HepG2 (cell line): ENCODE measurements around the gene FUT1. TPM values are rescaled to one million over a fixed set of nuclear protein-coding genes. Genes with fewer than 3 reads are reported as not detected.

Experiments
- CEBPB ChIP-seq: IDR thresholded peaks from 2 replicates; pipeline ENCODE4 v1.6.1; 2011; ENCODE audit warnings: low read depth, low read length, improper control_type of control experiment, borderline replicate concordance
- FLYWCH1 ChIP-seq: sonication (generic); formaldehyde crosslinking; IDR thresholded peaks from 2 replicates; pipeline ENCODE4 v1.8.1; 2023; ENCODE audit warnings: mild to moderate bottlenecking, missing genetic modification reagents
- IRF2 ChIP-seq: IDR thresholded peaks from 2 replicates; pipeline ENCODE4 v1.6.1; 2018; ENCODE audit warnings: missing genetic modification reagents, missing compliant biosample characterization
- KDM4B ChIP-seq: sonication (generic); formaldehyde crosslinking; IDR thresholded peaks from 2 replicates; pipeline ENCODE4 v1.4.0; 2020; ENCODE audit warnings: missing genetic modification reagents
- RNF2 ChIP-seq: fragments of 450-650 bp; conservative IDR thresholded peaks from 2 replicates; pipeline ENCODE4 v1.6.1; 2016; ENCODE audit warnings: low read depth
- TARDBP ChIP-seq: sonication (generic); formaldehyde crosslinking; IDR thresholded peaks from 2 replicates; pipeline ENCODE4 v1.8.0; 2022; ENCODE audit warnings: mild to moderate bottlenecking, missing genetic modification reagents
- TSC22D2 ChIP-seq: sonication (generic); formaldehyde crosslinking; IDR thresholded peaks from 2 replicates; pipeline ENCODE4 v1.5.1; 2020; ENCODE audit warnings: missing genetic modification reagents, mild to moderate bottlenecking, borderline replicate concordance
- ZNF614 ChIP-seq: IDR thresholded peaks from 2 replicates; pipeline ENCODE4 v1.6.1; 2018; ENCODE audit warnings: missing biosample characterization, missing genetic modification reagents, inconsistent platforms, borderline replicate concordance
- ZNF616 ChIP-seq: sonication (generic); formaldehyde crosslinking; IDR thresholded peaks from 2 replicates; pipeline ENCODE4 v1.5.0; 2020; ENCODE audit warnings: low read depth, mild to moderate bottlenecking, missing genetic modification reagents
- ZNF652 ChIP-seq: IDR thresholded peaks from 2 replicates; pipeline ENCODE4 v1.6.1; 2016; ENCODE audit warnings: low read depth, borderline replicate concordance
- polyA plus RNA-seq, 8 experiments: library from polyadenylated mRNA; depleted of rRNA in 3 of 8; stranded (reverse) in 7 of 8; unstranded in 1 of 8; fragments of >200 nt; fragmentation: Illumina TruSeq in 4 of 8; extraction: Trizol in 4 of 8; gene quantifications; 2 replicates each; pipeline versions ENCODE4 v1.2.1 to v1.2.3, GENCODE V29; 2011 to 2016; ENCODE audit warnings: low read depth in 4 of 8, missing spikeins in 1 of 8, mixed read lengths in 1 of 8; ENCODE audit not compliant: insufficient read depth in 1 of 8
- total RNA-seq, 5 experiments: library from RNA; depleted of rRNA; stranded (reverse); fragments of >200 nt; fragmentation: Illumina TruSeq; extraction: Trizol; gene quantifications; 2 replicates each; pipeline ENCODE4 v1.2.3, GENCODE V29; 2016; ENCODE audit warnings: low read depth in 1 of 5
- TF ChIP-seq, protein P1 (sequence below): IDR thresholded peaks from 2 replicates; pipeline ENCODE4 v1.6.1; 2012; ENCODE audit warnings: inconsistent platforms
- TF ChIP-seq, protein P2 (sequence below): sonication (generic); formaldehyde crosslinking; IDR thresholded peaks from 2 replicates; pipeline ENCODE4 v1.5.1; 2020; ENCODE audit warnings: missing genetic modification reagents, mild to moderate bottlenecking, borderline replicate concordance
- TF ChIP-seq, protein P3 (sequence below): sonication (generic); formaldehyde crosslinking; IDR thresholded peaks from 2 replicates; pipeline ENCODE4 v1.4.0; 2020; ENCODE audit warnings: missing genetic modification reagents
- TF ChIP-seq, protein P4 (sequence below): sonication (generic); formaldehyde crosslinking; IDR thresholded peaks from 2 replicates; pipeline ENCODE4 v1.5.0; 2020; ENCODE audit warnings: mild to moderate bottlenecking, missing genetic modification reagents, borderline replicate concordance
- TF ChIP-seq, protein P5 (sequence below): sonication (generic); formaldehyde crosslinking; IDR thresholded peaks from 2 replicates; pipeline ENCODE4 v1.8.1; 2022; ENCODE audit warnings: low read depth, mild to moderate bottlenecking, missing genetic modification reagents

Gene FUT1
- total and polyA plus RNA-seq, 2 of the 13 experiments (the other 11 are each of a cell fraction or from before 2014, with no cell fraction given), result 0.07 to 1.1 TPM

DNA sequence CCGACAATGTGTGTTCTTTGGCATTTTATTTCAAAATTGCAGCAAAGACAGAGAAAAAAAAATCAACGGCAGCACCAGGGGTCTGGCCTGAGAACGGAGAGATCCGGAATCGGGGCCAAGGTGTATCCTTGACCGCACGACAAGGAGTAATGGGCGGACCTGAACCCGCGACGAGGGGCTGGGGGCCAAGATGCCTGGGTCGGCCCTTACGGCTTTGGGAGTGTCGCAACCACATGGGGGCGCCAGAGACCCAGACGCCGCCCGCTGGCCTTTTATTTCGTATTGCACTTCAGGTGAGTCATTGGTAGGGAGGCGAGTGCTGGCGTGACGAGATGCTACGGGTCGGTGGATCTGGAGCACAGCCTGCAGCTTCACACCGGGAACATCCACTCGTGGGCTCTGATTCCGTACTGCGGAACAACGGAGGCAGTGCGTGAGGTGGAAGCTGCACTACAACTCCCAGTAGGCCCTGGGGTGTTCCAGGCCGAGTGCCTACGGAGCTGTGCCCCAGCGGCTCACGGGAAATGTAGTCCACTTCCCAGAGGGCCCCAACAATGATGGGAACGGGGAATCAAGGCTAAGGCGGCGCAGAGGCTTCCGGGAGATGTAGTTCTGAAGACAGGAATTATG lies 42.7 kb upstream of the FUT1 start (continued):
- TF ChIP-seq CEBPB (peak; percentile 80), TSC22D2 (CRISPR knock-in tag) (no peak), TARDBP (0 out of 2 replicates have a peak, but pooled peaks have one; percentile 14), ZNF616 (CRISPR knock-in tag) (no peak), ZNF652 (CRISPR knock-in tag) (no peak), KDM4B (CRISPR knock-in tag) (no peak), ZNF614 (no peak), RNF2 (0 out of 2 replicates have a peak, but pooled peaks have one; percentile 32), FLYWCH1 (CRISPR knock-in tag) (no peak), IRF2 (CRISPR knock-in tag) (peak; percentile 83)
- TF ChIP-seq, protein P1, sequence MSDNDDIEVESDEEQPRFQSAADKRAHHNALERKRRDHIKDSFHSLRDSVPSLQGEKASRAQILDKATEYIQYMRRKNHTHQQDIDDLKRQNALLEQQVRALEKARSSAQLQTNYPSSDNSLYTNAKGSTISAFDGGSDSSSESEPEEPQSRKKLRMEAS, result peak; percentile 10; the same call in 1 of the 2 replicates
- TF ChIP-seq, protein P2, sequence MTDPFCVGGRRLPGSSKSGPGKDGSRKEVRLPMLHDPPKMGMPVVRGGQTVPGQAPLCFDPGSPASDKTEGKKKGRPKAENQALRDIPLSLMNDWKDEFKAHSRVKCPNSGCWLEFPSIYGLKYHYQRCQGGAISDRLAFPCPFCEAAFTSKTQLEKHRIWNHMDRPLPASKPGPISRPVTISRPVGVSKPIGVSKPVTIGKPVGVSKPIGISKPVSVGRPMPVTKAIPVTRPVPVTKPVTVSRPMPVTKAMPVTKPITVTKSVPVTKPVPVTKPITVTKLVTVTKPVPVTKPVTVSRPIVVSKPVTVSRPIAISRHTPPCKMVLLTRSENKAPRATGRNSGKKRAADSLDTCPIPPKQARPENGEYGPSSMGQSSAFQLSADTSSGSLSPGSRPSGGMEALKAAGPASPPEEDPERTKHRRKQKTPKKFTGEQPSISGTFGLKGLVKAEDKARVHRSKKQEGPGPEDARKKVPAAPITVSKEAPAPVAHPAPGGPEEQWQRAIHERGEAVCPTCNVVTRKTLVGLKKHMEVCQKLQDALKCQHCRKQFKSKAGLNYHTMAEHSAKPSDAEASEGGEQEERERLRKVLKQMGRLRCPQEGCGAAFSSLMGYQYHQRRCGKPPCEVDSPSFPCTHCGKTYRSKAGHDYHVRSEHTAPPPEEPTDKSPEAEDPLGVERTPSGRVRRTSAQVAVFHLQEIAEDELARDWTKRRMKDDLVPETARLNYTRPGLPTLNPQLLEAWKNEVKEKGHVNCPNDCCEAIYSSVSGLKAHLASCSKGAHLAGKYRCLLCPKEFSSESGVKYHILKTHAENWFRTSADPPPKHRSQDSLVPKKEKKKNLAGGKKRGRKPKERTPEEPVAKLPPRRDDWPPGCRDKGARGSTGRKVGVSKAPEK, result no peak
- TF ChIP-seq, protein P3, sequence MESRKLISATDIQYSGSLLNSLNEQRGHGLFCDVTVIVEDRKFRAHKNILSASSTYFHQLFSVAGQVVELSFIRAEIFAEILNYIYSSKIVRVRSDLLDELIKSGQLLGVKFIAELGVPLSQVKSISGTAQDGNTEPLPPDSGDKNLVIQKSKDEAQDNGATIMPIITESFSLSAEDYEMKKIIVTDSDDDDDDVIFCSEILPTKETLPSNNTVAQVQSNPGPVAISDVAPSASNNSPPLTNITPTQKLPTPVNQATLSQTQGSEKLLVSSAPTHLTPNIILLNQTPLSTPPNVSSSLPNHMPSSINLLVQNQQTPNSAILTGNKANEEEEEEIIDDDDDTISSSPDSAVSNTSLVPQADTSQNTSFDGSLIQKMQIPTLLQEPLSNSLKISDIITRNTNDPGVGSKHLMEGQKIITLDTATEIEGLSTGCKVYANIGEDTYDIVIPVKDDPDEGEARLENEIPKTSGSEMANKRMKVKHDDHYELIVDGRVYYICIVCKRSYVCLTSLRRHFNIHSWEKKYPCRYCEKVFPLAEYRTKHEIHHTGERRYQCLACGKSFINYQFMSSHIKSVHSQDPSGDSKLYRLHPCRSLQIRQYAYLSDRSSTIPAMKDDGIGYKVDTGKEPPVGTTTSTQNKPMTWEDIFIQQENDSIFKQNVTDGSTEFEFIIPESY (CRISPR knock-in tag), result peak; percentile 99
- TF ChIP-seq, protein P4, sequence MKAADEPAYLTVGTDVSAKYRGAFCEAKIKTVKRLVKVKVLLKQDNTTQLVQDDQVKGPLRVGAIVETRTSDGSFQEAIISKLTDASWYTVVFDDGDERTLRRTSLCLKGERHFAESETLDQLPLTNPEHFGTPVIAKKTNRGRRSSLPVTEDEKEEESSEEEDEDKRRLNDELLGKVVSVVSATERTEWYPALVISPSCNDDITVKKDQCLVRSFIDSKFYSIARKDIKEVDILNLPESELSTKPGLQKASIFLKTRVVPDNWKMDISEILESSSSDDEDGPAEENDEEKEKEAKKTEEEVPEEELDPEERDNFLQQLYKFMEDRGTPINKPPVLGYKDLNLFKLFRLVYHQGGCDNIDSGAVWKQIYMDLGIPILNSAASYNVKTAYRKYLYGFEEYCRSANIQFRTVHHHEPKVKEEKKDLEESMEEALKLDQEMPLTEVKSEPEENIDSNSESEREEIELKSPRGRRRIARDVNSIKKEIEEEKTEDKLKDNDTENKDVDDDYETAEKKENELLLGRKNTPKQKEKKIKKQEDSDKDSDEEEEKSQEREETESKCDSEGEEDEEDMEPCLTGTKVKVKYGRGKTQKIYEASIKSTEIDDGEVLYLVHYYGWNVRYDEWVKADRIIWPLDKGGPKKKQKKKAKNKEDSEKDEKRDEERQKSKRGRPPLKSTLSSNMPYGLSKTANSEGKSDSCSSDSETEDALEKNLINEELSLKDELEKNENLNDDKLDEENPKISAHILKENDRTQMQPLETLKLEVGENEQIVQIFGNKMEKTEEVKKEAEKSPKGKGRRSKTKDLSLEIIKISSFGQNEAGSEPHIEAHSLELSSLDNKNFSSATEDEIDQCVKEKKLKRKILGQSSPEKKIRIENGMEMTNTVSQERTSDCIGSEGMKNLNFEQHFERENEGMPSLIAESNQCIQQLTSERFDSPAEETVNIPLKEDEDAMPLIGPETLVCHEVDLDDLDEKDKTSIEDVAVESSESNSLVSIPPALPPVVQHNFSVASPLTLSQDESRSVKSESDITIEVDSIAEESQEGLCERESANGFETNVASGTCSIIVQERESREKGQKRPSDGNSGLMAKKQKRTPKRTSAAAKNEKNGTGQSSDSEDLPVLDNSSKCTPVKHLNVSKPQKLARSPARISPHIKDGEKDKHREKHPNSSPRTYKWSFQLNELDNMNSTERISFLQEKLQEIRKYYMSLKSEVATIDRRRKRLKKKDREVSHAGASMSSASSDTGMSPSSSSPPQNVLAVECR (CRISPR knock-in tag), result peak; percentile 55; the same call in 1 of the 2 replicates
- TF ChIP-seq, protein P5, sequence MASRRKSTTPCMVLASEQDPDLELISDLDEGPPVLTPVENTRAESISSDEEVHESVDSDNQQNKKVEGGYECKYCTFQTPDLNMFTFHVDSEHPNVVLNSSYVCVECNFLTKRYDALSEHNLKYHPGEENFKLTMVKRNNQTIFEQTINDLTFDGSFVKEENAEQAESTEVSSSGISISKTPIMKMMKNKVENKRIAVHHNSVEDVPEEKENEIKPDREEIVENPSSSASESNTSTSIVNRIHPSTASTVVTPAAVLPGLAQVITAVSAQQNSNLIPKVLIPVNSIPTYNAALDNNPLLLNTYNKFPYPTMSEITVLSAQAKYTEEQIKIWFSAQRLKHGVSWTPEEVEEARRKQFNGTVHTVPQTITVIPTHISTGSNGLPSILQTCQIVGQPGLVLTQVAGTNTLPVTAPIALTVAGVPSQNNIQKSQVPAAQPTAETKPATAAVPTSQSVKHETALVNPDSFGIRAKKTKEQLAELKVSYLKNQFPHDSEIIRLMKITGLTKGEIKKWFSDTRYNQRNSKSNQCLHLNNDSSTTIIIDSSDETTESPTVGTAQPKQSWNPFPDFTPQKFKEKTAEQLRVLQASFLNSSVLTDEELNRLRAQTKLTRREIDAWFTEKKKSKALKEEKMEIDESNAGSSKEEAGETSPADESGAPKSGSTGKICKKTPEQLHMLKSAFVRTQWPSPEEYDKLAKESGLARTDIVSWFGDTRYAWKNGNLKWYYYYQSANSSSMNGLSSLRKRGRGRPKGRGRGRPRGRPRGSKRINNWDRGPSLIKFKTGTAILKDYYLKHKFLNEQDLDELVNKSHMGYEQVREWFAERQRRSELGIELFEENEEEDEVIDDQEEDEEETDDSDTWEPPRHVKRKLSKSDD (CRISPR knock-in tag), result no peak
